ENCODE results near the gene FGD1. TPM values are rescaled to one million over a fixed set of nuclear protein-coding genes. Genes with fewer than 3 reads are reported as not detected.
"Not testable (repeated sequence)": the region's sequence is repeated elsewhere in the genome, so short reads cannot be mapped to it uniquely, and the experiment has no call there.

FGD1 gene
- total RNA-seq (2021) (21.5 and 27.1 TPM in 2 replicates), Bru-seq, nascent RNA (percentile 61 among the genes with signal in this experiment), BruChase-seq, experiment 1, labeled RNA remaining after a 2-hour chase (percentile 68 among the genes with signal in this experiment), BruChase-seq, experiment 2, labeled RNA remaining after a 6-hour chase (percentile 71 among the genes with signal in this experiment)
- long read RNA-seq, full-length matches to known transcripts, result 36 of 64 reads
- long read RNA-seq, partial matches to known transcripts, result 17 of 64 reads
- long read RNA-seq, other reads (novel, unspliced or antisense), result 11 of 64 reads

GRCh38 chrX:54495814-54496516 is at the start of gene FGD1:
Gene FGD1 (minus strand): TSS chrX:54496234. CDS start chrX:54495432, 802 bp downstream.
- Histone ChIP-seq H3K9me3 (ENCODE audit: low read depth, low read length, poor library complexity, severe bottlenecking) (no peaks in the 10 kb centered on the region), H3K36me3 (ENCODE audit: insufficient read depth, low read length, poor library complexity, severe bottlenecking) (no peaks in the 10 kb centered on the region), H3K4me1 (ENCODE audit: insufficient read depth, low read length, poor library complexity, severe bottlenecking) (no peaks in the 10 kb centered on the region), H3K27ac (ENCODE audit: low read depth, low read length, poor library complexity, severe bottlenecking) (peak within 1 kb of the TSS; percentile 85), H3K4me3 (ENCODE audit: low read depth, low read length, poor library complexity, severe bottlenecking) (peak within 1 kb of the TSS; percentile 76), H3K27me3 (replicated peaks; ENCODE audit: insufficient read depth, low read depth, low read length, poor library complexity) (no peaks in the 10 kb centered on the region)
- BruUV-seq (replicated peaks), result no TSS peak
- ChIA-PET POLR2A (ENCODE audit: low non-redundant PET) (no interaction called here), CTCF (no interaction called here)
- DNase-seq (ENCODE audit: low spot score), result peak; percentile 72
- intact Hi-C loops (cut with micrococcal nuclease; ENCODE audit: unreplicated experiment), result loop anchor here (2.0 kb wide), 1 partner anchor 35 kb away; the partner anchor contains the start of gene GNL3L
- no peak for TF ChIP-seq EZH2 (IDR thresholded peaks at IDR 0.05; ENCODE audit: borderline replicate concordance, low read depth, low read length, poor library complexity, severe bottlenecking)
- TF ChIP-seq CTCF (conservative IDR thresholded peaks at IDR 0.05; ENCODE audit: low read depth, low read length), result no peak

DNA sequence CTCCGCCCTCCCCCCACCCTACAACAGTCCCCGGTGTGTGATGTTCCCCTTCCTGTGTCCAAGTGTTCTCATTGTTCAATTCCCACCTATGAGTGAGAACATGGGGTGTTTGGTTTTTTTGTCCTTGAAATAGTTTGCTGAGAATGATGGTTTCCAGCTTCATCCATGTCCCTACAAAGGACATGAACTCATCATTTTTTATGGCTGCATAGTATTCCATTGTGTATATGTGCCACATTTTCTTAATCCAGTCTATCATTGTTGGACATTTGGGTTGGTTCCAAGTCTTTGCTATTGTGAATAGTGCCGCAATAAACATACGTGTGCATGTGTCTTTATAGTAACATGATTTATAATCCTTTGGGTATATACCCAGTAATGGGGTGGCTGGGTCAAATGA is 46.2 kb upstream of the FGD1 start:
- intact Hi-C loops (cut with micrococcal nuclease; ENCODE audit: unreplicated experiment); H3K4me1 ChIP-seq (ENCODE audit: insufficient read depth, low read length, poor library complexity, severe bottlenecking); H3K27me3 ChIP-seq (replicated peaks; ENCODE audit: insufficient read depth, low read depth, low read length, poor library complexity); H3K4me3 ChIP-seq (ENCODE audit: low read depth, low read length, poor library complexity, severe bottlenecking); DNase-seq (ENCODE audit: low spot score); POLR2A ChIA-PET (ENCODE audit: low non-redundant PET); H3K9me3 ChIP-seq (ENCODE audit: low read depth, low read length, poor library complexity, severe bottlenecking); CTCF ChIA-PET; H3K27ac ChIP-seq (ENCODE audit: low read depth, low read length, poor library complexity, severe bottlenecking); BruUV-seq (replicated peaks): not testable (repeated sequence)
- H3K36me3 ChIP-seq (ENCODE audit: insufficient read depth, low read length, poor library complexity, severe bottlenecking), result peaks cover 51% of the 10 kb centered on the region

- CTCF ChIA-PET, result no interaction called here
- Histone ChIP-seq H3K27me3 (replicated peaks; ENCODE audit: insufficient read depth, low read depth, low read length, poor library complexity) (no peaks in the 10 kb centered on the region), H3K36me3 (ENCODE audit: insufficient read depth, low read length, poor library complexity, severe bottlenecking) (peaks cover 45% of the 10 kb centered on the region), H3K4me1 (ENCODE audit: insufficient read depth, low read length, poor library complexity, severe bottlenecking) (no peaks in the 10 kb centered on the region), H3K4me3 (ENCODE audit: low read depth, low read length, poor library complexity, severe bottlenecking) (no peak overlapping the region), H3K27ac (ENCODE audit: low read depth, low read length, poor library complexity, severe bottlenecking) (no peak overlapping the region), H3K9me3 (ENCODE audit: low read depth, low read length, poor library complexity, severe bottlenecking) (no peaks in the 10 kb centered on the region)
- intact Hi-C loops (cut with micrococcal nuclease; ENCODE audit: unreplicated experiment), result no loop called here
- no TSS peak for BruUV-seq (replicated peaks)
- DNase-seq (ENCODE audit: low spot score), result peak; percentile 6
- no peak for TF ChIP-seq CTCF (conservative IDR thresholded peaks at IDR 0.05; ENCODE audit: low read depth, low read length)
- no peak for TF ChIP-seq EZH2 (IDR thresholded peaks at IDR 0.05; ENCODE audit: borderline replicate concordance, low read depth, low read length, poor library complexity, severe bottlenecking)
- POLR2A ChIA-PET (ENCODE audit: low non-redundant PET), result no interaction called here
Measured at GRCh38 chrX:54540289-54540688, 44.3 kb upstream of the FGD1 start.

Measured in A673 (cell line).